Heart left ventricle (tissue), 13 donors: ENCODE data around the gene PLK3.

ENCODE experiments used
- POLR2A ChIP-seq, 2 donors: fragments of 450-650 bp; IDR thresholded peaks; one replicate each; pipeline ENCODE4 v1.6.1; 2017; ENCODE audit warnings: antibody characterized with exemption in 2 of 2, mild to moderate bottlenecking in 2 of 2, moderate library complexity in 2 of 2
- TF ChIP-seq, protein P1 (sequence below), 12 donors: fragments of 200-600 bp; sonication (generic) in 4 of 12; IDR thresholded peaks; one replicate each; pipeline versions ENCODE4 v1.5.0 to v1.8.0; 2018 to 2022; ENCODE audit warnings: antibody characterized with exemption in 12 of 12, mild to moderate bottlenecking in 5 of 12
- donor health status: ischemic (EF 13 %, LVEDD 7.1; RV severe dilation, severe dysfunction).
- donor health status: DM: no; HTN: yes; CAD: no.
- donor health status: DM: no; HTN: no; CAD: no.
- donor health status: ischemic (EF 25% LVEDD 6.9; RV normal size, moderate dysfunction).
- donor health status: ischemic (EF 25% LVEDD 5.7; RV mildly dilated, moderate dysfunction).
- donor health status: ischemic (EF 35%, LVEDD 5.7; RV mildly dilated, moderate dysfunction).
- donor health status: nonischemic (EF 11% LVEDD 7.7; RV severe dilation, severe dysfunction).
- donor health status: DM: yes; HTN: yes; CAD: no.
- donor health status: PGD.
- donor health status: ischemic (EF 29% LVEDD 5.4; RV normal size, mild dysfunction).
- donor health status: nonischemic (EF 23%, LVEDD 6.1; RV moderate dilation, normal function).

DNA sequence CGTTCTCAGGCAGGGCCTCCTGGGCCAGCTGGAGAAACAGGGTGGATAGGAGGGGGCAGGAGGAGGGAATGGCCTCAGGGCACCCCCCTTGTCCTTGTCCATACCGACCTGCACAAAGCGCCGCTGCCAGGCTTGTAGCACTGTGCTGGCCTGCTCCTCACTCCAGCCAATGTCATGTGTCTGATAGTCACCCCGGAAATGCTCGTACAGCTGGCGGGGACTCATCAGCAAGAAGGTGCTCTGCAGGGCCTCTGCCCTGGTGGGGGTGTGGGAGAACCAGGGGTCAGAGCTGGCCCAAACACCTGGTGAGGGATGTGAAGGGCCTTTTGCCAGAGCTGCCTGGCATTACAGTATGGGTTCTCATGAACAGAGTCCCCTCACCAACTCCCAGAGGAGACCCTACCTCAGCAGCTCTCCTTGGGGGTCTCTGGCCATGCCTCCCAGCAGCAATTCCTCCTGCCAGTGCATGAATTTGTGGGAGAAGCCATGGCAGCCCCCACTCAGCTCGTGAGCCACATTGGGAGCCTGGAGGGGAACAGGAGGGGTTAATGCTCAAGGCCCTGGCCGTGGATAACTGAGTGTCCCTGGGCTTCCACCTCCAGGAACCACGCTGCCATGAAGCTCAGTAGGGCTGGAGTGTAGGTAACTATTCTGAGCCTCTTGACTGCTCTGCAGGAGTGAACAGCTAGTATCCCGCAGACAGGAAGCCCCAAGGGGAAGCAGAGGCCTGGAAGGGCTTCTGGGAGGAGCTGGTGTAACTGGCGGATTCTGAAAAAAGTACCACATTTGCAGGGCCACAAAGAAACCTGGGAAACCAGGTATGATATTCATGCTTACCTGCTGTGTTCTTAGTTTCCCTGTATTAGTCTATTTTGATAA, 29.6 kb downstream of the PLK3 start:
- no peak for TF ChIP-seq POLR2A (IDR thresholded peaks at IDR 0.05)
- TF ChIP-seq, protein P1, sequence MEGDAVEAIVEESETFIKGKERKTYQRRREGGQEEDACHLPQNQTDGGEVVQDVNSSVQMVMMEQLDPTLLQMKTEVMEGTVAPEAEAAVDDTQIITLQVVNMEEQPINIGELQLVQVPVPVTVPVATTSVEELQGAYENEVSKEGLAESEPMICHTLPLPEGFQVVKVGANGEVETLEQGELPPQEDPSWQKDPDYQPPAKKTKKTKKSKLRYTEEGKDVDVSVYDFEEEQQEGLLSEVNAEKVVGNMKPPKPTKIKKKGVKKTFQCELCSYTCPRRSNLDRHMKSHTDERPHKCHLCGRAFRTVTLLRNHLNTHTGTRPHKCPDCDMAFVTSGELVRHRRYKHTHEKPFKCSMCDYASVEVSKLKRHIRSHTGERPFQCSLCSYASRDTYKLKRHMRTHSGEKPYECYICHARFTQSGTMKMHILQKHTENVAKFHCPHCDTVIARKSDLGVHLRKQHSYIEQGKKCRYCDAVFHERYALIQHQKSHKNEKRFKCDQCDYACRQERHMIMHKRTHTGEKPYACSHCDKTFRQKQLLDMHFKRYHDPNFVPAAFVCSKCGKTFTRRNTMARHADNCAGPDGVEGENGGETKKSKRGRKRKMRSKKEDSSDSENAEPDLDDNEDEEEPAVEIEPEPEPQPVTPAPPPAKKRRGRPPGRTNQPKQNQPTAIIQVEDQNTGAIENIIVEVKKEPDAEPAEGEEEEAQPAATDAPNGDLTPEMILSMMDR (IDR thresholded peaks at IDR 0.05): no peak
